Heart left ventricle (tissue), 13 donors: ENCODE results near the gene PSMB4.

Experiments
- CTCF ChIP-seq, 12 donors: fragments of 200-600 bp; sonication (generic) in 4 of 12; IDR thresholded peaks; one replicate each; pipeline versions ENCODE4 v1.5.0 to v1.8.0; 2018 to 2022; ENCODE audit warnings: antibody characterized with exemption in 12 of 12, mild to moderate bottlenecking in 5 of 12
- POLR2A ChIP-seq, 2 donors: fragments of 450-650 bp; IDR thresholded peaks; one replicate each; pipeline ENCODE4 v1.6.1; 2017; ENCODE audit warnings: antibody characterized with exemption in 2 of 2, mild to moderate bottlenecking in 2 of 2, moderate library complexity in 2 of 2
- donor health status: ischemic (EF 13 %, LVEDD 7.1; RV severe dilation, severe dysfunction).
- donor health status: DM: no; HTN: yes; CAD: no.
- donor health status: DM: no; HTN: no; CAD: no.
- donor health status: ischemic (EF 25% LVEDD 6.9; RV normal size, moderate dysfunction).
- donor health status: ischemic (EF 25% LVEDD 5.7; RV mildly dilated, moderate dysfunction).
- donor health status: ischemic (EF 35%, LVEDD 5.7; RV mildly dilated, moderate dysfunction).
- donor health status: nonischemic (EF 11% LVEDD 7.7; RV severe dilation, severe dysfunction).
- donor health status: DM: yes; HTN: yes; CAD: no.
- donor health status: PGD.
- donor health status: ischemic (EF 29% LVEDD 5.4; RV normal size, mild dysfunction).
- donor health status: nonischemic (EF 23%, LVEDD 6.1; RV moderate dilation, normal function).

DNA sequence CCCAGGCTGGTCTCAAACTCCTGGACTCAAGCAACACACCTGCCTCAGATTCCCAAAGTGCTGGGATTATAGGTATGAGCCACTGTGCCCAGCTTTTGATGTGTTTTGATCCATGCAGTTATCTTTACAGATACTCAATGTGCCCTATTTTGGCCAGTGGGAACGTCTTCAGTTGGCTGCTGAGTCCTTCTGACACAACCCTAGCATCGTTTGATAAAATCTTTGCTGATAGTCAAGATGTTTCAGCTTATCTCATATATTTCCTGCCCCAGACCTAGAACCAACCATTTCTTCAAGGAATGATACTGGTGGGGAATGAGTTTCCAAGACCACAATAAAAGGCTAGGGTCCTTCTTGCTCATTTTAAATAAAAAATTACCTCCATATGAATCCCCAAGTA is 48.3 kb downstream of the PSMB4 start:
- TF ChIP-seq CTCF (IDR thresholded peaks at IDR 0.05) (no peak), POLR2A (IDR thresholded peaks at IDR 0.05) (no peak)
